Measurements from ENCODE around the gene SH3BP2.

Gene SH3BP2

GRCh38 chr4:2827874-2828751 lies 35.2 kb downstream of the SH3BP2 start:
- H3K4me3 ChIP-seq (replicated peaks; ENCODE audit: low read depth, low read length) = no peak overlapping the region
- DNase-seq (ENCODE audit: extremely low read depth, low read depth) = no peak
- TF ChIP-seq, protein P1, sequence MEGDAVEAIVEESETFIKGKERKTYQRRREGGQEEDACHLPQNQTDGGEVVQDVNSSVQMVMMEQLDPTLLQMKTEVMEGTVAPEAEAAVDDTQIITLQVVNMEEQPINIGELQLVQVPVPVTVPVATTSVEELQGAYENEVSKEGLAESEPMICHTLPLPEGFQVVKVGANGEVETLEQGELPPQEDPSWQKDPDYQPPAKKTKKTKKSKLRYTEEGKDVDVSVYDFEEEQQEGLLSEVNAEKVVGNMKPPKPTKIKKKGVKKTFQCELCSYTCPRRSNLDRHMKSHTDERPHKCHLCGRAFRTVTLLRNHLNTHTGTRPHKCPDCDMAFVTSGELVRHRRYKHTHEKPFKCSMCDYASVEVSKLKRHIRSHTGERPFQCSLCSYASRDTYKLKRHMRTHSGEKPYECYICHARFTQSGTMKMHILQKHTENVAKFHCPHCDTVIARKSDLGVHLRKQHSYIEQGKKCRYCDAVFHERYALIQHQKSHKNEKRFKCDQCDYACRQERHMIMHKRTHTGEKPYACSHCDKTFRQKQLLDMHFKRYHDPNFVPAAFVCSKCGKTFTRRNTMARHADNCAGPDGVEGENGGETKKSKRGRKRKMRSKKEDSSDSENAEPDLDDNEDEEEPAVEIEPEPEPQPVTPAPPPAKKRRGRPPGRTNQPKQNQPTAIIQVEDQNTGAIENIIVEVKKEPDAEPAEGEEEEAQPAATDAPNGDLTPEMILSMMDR (IDR thresholded peaks at IDR 0.05; ENCODE audit: low read depth, low read length, missing control alignments) = no peak

DNA sequence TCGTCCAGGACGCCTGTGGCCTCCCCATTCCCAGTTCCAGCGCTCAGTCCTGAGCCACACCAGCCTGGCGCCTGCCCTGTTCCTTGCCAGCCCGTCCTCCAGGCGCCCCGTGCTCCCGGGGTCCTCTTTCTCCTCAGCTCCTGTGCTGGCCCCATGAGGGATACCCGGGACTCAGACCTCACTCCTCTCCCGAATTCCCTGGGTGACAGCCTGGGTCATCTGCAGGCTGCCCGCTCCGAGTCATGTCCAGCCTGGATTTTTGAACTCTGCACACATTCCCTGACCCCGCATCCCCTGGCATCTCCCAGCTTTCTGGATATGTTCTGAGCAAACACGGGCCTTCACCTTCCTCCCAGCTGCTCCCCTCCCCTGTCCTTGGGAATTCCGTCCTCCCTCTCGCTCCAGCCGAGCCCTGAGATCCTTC lies 35.9 kb downstream of the SH3BP2 start:
- TF ChIP-seq, protein P1 (IDR thresholded peaks at IDR 0.05; ENCODE audit: low read depth, low read length, missing control alignments) = no peak
- DNase-seq (ENCODE audit: extremely low read depth, low read depth) = no peak
- H3K4me3 ChIP-seq (replicated peaks; ENCODE audit: low read depth, low read length) = no peak overlapping the region

GRCh38 chr4:2829321-2829932 lies 36.5 kb downstream of the SH3BP2 start:
- TF ChIP-seq, protein P1 (IDR thresholded peaks at IDR 0.05; ENCODE audit: low read depth, low read length, missing control alignments) = no peak
- DNase-seq (ENCODE audit: extremely low read depth, low read depth) = no peak
- no peak overlapping the region for H3K4me3 ChIP-seq (replicated peaks; ENCODE audit: low read depth, low read length)

GRCh38 chr4:2829933-2830451 lies 37.1 kb downstream of the SH3BP2 start:
- TF ChIP-seq, protein P1 (IDR thresholded peaks at IDR 0.05; ENCODE audit: low read depth, low read length, missing control alignments) = no peak
- DNase-seq (ENCODE audit: extremely low read depth, low read depth) = no peak
- no peak overlapping the region for H3K4me3 ChIP-seq (replicated peaks; ENCODE audit: low read depth, low read length)

DNA sequence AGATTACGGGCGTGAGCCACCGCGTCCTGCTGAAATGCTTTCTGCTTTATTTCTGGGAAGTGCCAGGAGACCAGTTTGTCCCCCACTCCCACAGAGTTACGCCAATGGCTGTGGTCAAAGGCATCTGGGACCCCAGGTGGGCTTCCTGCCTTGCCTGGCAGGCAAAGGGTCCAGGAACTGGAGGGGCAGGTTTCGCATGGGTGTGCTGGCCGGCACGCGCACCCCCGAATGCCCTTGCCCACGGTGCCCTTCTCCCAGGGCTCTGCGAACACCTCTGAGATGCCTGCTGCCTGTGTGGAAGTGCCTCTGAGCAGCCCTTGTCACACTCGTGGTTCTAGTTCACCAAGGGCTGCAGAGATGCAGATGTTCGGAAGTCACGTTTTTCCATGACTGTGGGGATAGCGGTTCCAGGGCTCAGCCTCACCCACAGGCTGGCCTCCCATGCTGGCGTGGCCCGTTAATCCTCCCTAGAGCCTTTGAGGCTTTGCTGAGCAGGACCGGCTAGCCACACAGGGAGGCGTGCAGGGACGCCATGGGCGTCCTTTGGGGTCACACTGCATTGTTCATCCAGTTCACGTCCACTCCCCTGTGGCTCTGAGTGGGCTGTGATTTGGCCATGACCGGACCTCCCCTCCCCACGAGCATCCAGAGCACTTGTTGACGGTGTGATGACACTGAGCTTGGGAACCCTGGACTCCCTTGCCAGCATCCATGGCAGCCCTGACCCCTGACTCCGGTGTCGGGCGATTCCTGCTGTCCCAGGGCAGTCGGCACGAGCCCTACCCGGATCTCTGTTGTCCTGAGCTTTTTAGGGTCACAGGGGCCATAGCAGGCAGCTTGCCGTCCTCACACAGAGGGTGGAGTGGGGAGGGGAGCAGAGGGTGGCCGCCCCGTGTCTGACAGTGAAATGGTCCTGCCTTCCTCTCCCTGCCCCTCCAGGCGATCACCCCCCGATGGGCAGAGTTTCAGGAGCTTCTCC lies 38.0 kb downstream of the SH3BP2 start:
- TF ChIP-seq, protein P1 (IDR thresholded peaks at IDR 0.05; ENCODE audit: low read depth, low read length, missing control alignments) = no peak
- H3K4me3 ChIP-seq (replicated peaks; ENCODE audit: low read depth, low read length) = no peak overlapping the region

GRCh38 chr4:2831611-2832308 lies 38.9 kb downstream of the SH3BP2 start:
- no peak for DNase-seq (ENCODE audit: extremely low read depth, low read depth)
- H3K4me3 ChIP-seq (replicated peaks; ENCODE audit: low read depth, low read length) = no peak overlapping the region
- TF ChIP-seq, protein P1 (IDR thresholded peaks at IDR 0.05; ENCODE audit: low read depth, low read length, missing control alignments) = no peak

More for the DNA sequence above, 38.0 kb downstream of the SH3BP2 start:
- no peak for DNase-seq (ENCODE audit: extremely low read depth, low read depth)

Data from HFF-Myc (cell line).